Suprapubic skin (tissue), 3 donors: ENCODE data around the gene CLEC16A.

ENCODE experiments used
- CTCF ChIP-seq, 2 donors: fragments of 200-600 bp in 1 of 2; fragments of 450-650 bp in 1 of 2; sonication (generic) in 1 of 2; IDR thresholded peaks; one replicate each; pipeline ENCODE4 v1.5.1; 2016 to 2019; ENCODE audit warnings: antibody characterized with exemption in 2 of 2, mild to moderate bottlenecking in 1 of 2, moderate library complexity in 1 of 2
- POLR2A ChIP-seq, 2 donors: fragments of 450-650 bp; IDR thresholded peaks; one replicate each; pipeline ENCODE4 v1.6.1; 2017; ENCODE audit warnings: antibody characterized with exemption in 2 of 2, mild to moderate bottlenecking in 2 of 2, moderate library complexity in 2 of 2

- TF ChIP-seq CTCF (IDR thresholded peaks at IDR 0.05) (no peak), POLR2A (IDR thresholded peaks at IDR 0.05) (no peak)
Measured at GRCh38 chr16:11165894-11166665, 221.7 kb downstream of the CLEC16A start.
